Adrenal gland (tissue), 5 donors: ENCODE results near the gene TRIO.

Source experiments
- POLR2A ChIP-seq, 2 donors: fragments of 450-650 bp; IDR thresholded peaks; one replicate each; pipeline ENCODE4 v1.6.1; 2017; ENCODE audit warnings: antibody characterized with exemption in 2 of 2, mild to moderate bottlenecking in 2 of 2, moderate library complexity in 1 of 2
- TF ChIP-seq, protein P1 (sequence below), 6 experiments: fragments of 450-650 bp in 4 of 6; fragments of 200-600 bp in 2 of 6; sonication (generic) in 1 of 6; IDR thresholded peaks; 1 replicate in 5 of 6; 2 replicates in 1 of 6; pipeline versions ENCODE4 v1.5.1 to v1.8.0; 2016 to 2021; ENCODE audit warnings: antibody characterized with exemption in 6 of 6, mild to moderate bottlenecking in 2 of 6, moderate library complexity in 1 of 6
- donor health status: DM: no; HTN: no; CAD: no.

GRCh38 chr5:14414656-14415023, 271.5 kb downstream of the TRIO start:
- no peak for TF ChIP-seq POLR2A (IDR thresholded peaks at IDR 0.05)
- TF ChIP-seq, protein P1, sequence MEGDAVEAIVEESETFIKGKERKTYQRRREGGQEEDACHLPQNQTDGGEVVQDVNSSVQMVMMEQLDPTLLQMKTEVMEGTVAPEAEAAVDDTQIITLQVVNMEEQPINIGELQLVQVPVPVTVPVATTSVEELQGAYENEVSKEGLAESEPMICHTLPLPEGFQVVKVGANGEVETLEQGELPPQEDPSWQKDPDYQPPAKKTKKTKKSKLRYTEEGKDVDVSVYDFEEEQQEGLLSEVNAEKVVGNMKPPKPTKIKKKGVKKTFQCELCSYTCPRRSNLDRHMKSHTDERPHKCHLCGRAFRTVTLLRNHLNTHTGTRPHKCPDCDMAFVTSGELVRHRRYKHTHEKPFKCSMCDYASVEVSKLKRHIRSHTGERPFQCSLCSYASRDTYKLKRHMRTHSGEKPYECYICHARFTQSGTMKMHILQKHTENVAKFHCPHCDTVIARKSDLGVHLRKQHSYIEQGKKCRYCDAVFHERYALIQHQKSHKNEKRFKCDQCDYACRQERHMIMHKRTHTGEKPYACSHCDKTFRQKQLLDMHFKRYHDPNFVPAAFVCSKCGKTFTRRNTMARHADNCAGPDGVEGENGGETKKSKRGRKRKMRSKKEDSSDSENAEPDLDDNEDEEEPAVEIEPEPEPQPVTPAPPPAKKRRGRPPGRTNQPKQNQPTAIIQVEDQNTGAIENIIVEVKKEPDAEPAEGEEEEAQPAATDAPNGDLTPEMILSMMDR (IDR thresholded peaks at IDR 0.05) = no peak
